HFFc6 (cell line): ENCODE data around the gene VSTM1. TPM values are rescaled to one million over a fixed set of nuclear protein-coding genes. Genes with fewer than 3 reads are reported as not detected.
A peak's percentile ranks its signal among the peaks of the same experiment; 100 is the strongest.
"Not testable (repeated sequence)": the region's sequence is repeated elsewhere in the genome, so short reads cannot be mapped to it uniquely, and the experiment has no call there.

ENCODE experiments used
- DNase-seq: peaks from one replicate; pipeline ENCODE4 v3.0.0-alpha.2; 2018
- H3K27ac Mint-ChIP-seq: 2 replicates; pipeline ENCODE4 v1.8.0; 2020; ENCODE audit warnings: mild to moderate bottlenecking, mixed read lengths
- H3K27me3 Mint-ChIP-seq: 2 replicates; pipeline ENCODE4 v1.8.0; 2021; ENCODE audit warnings: mild to moderate bottlenecking, moderate library complexity, mixed read lengths; ENCODE audit not compliant: insufficient read depth
- H3K36me3 Mint-ChIP-seq: 2 replicates; pipeline ENCODE4 v1.8.0; 2021; ENCODE audit warnings: low read depth, mixed read lengths
- H3K4me1 Mint-ChIP-seq: 2 replicates; pipeline ENCODE4 v1.8.0; 2020; ENCODE audit warnings: low read depth, mixed read lengths
- H3K4me3 Mint-ChIP-seq: 2 replicates; pipeline ENCODE4 v1.8.0; 2020; ENCODE audit warnings: mild to moderate bottlenecking, moderate library complexity, mixed read lengths
- H3K9me3 Mint-ChIP-seq: 2 replicates; pipeline ENCODE4 v1.8.0; 2020; ENCODE audit warnings: mild to moderate bottlenecking, mixed read lengths
- CTCF ChIP-seq: fragments of 200-600 bp; sonication (generic); IDR thresholded peaks from 2 replicates; pipeline ENCODE4 v1.5.0; 2021; ENCODE audit warnings: antibody characterized with exemption, mild to moderate bottlenecking
- total RNA-seq, 6 experiments: library from RNA; stranded (reverse); fragmentation: NEBNext Ultra II Directional; extraction: Animal tissue kit (Norgen Biotek cat#: 25700); gene quantifications; 2 replicates in 1 of 6; 3 replicates in 5 of 6; pipeline ENCODE4 v1.2.3, GENCODE V29; 2021

Gene VSTM1
- total RNA-seq, 6 experiments from 2014 or later = 1.5 to 2.0 (median 1.8) TPM; not detected in 2

GRCh38 chr19:54105796-54106195, 42.1 kb upstream of the VSTM1 start:
- peaks cover 2% of the 10 kb centered on the region for H3K27me3 Mint-ChIP-seq
- H3K4me1 Mint-ChIP-seq = peaks cover 12% of the 10 kb centered on the region
- no peak overlapping the region for H3K27ac Mint-ChIP-seq
- no peak for TF ChIP-seq CTCF
- DNase-seq = no peak
- peaks cover 18% of the 10 kb centered on the region for H3K36me3 Mint-ChIP-seq
- no peak overlapping the region for H3K4me3 Mint-ChIP-seq
- H3K9me3 Mint-ChIP-seq = no peaks in the 10 kb centered on the region

- Mint-ChIP-seq H3K27ac (no peak overlapping the region), H3K4me1 (peaks cover 17% of the 10 kb centered on the region), H3K4me3 (no peak overlapping the region)
Observed at GRCh38 chr19:54104998-54105715, 41.5 kb upstream of the VSTM1 start.

GRCh38 chr19:54102421-54103169, 38.9 kb upstream of the VSTM1 start, which contains the start of gene NDUFA3:
Gene NDUFA3, plus strand, starts transcription at chr19:54102855. Its CDS starts 24 bp downstream, at chr19:54102879.
- H3K4me3 Mint-ChIP-seq = peak within 1 kb of the TSS; percentile 98
- H3K4me1 Mint-ChIP-seq = peaks cover 17% of the 10 kb centered on the region
- H3K27ac Mint-ChIP-seq = peak within 1 kb of the TSS; percentile 93
- DNase-seq = peak; percentile 98
- TF ChIP-seq CTCF = no peak
- H3K36me3 Mint-ChIP-seq = peaks cover 10% of the 10 kb centered on the region; the same call in 1 of the 2 replicates
- H3K27me3 Mint-ChIP-seq = peaks cover under 1% of the 10 kb centered on the region
- H3K9me3 Mint-ChIP-seq = no peaks in the 10 kb centered on the region

More at GRCh38 chr19:54104998-54105715, 41.5 kb upstream of the VSTM1 start:
- no peak for TF ChIP-seq CTCF
- Mint-ChIP-seq H3K9me3 (no peaks in the 10 kb centered on the region), H3K36me3 (peaks cover 13% of the 10 kb centered on the region), H3K27me3 (peaks cover 2% of the 10 kb centered on the region)
- DNase-seq = no peak

- Mint-ChIP-seq H3K27ac (peak within 1 kb of the TSS; percentile 24), H3K27me3 (no peaks in the 10 kb centered on the region), H3K4me3 (peak within 1 kb of the TSS; percentile 2; the same call in 1 of the 2 replicates), H3K36me3 (peaks cover 3% of the 10 kb centered on the region; the same call in 1 of the 2 replicates), H3K4me1 (peaks cover 30% of the 10 kb centered on the region), H3K9me3 (no peaks in the 10 kb centered on the region)
- DNase-seq = no peak
- TF ChIP-seq CTCF = no peak
Observed at GRCh38 chr19:54100561-54100960, 36.9 kb upstream of the VSTM1 start, which contains the start of gene OSCAR. Gene OSCAR, minus strand, starts transcription at chr19:54100803. Its CDS starts 11 bp downstream, at chr19:54100792.

- H3K4me3 Mint-ChIP-seq, H3K36me3 Mint-ChIP-seq, DNase-seq, H3K9me3 Mint-ChIP-seq, H3K27me3 Mint-ChIP-seq, H3K27ac Mint-ChIP-seq: not testable (repeated sequence)
- peaks cover 30% of the 10 kb centered on the region for H3K4me1 Mint-ChIP-seq
Observed at GRCh38 chr19:54099903-54100255, 36.2 kb upstream of the VSTM1 start.
